HS-27A (cell line): Measurements from ENCODE around the gene KHDRBS1.
A peak's percentile ranks its signal among the peaks of the same experiment; 100 is the strongest.
"Not testable (repeated sequence)": the region's sequence is repeated elsewhere in the genome, so short reads cannot be mapped to it uniquely, and the experiment has no call there.

Experiments used
- DNase-seq: peaks from one replicate; pipeline ENCODE4 v3.0.0-alpha.2; 2012; ENCODE audit warnings: low read depth, missing footprints

KHDRBS1 gene

DNA sequence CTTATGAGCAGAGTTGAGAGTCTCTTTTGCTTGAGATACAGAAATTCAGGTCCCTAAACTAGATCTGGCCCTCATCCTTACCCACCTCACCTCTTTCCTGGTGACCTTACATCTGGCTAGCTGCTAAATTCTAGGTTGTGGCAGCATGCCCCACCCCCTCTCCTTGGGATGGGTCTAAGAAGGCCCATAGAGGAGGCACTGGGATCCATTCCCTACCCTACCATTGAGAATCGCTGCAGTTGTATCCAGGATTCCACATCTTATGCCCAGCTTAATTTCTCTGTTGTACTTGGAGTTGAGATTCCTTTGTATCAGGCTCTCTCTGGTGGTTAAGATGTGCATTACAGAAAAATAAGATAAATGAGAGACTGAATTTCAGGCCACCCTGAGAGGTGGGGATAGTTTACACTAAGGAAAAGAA lies 49.6 kb downstream of the KHDRBS1 start:
- DNase-seq, result no peak

DNA sequence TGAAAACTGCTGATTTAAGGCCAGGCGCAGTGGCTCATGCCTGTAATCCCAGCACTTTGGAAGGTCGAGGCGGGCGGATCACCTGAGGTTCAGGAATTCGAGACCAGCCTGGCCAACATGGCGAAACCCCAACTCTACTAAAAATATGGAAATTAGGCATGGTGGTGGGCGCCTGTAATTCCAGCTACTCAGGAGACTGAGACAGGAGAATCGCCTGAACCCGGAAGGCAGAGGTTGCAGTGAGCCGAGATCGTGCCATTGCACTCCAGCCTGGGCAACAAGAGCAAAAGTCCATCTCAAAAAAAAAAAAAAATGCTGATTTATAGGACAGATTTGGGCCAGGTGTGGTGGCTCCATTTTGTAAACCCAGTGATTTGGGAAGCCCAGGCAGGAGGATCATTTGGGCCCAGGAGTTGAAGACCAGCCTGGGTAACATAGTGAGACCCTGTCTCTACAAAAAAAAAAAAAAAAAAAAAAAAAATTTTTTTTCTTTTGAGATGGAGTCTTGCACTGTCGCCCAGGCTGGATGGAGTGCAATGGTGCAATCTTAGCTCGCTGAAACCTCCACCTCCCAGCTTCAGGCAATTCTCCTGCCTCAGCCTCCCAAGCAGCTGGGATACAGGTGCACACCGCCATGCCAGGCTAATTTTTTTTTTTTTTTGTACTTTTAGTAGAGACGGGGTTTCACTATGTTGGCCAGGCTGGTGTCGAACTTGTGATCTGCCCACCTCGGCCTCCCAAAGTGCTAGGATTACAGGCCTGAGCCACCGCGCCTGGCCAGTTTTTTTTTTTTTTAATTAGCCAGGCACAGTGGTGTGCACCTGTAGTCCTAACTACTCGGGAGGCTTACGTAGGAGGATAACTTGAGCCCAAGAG lies 52.2 kb downstream of the KHDRBS1 start:
- DNase-seq, result not testable (repeated sequence)

DNA sequence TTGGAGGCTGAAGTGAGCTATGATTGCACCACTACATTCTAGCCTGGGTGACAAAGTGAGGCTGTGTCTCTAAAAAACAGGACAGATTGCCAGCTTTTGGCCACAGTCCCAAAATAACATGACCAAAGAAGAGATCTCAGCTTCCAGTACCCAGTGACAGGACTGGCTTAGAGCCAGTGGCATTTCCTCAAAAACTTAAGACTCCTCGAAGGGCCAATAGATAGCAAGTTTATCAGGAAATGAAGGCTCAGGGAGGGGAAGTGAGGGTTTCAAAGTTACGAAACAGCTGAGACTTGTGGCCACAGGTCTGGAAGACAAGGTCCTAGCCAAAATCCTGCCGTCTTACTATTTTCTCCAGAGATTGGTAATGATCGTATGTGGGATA lies 52.8 kb downstream of the KHDRBS1 start:
- DNase-seq, result peak; percentile 94

DNA sequence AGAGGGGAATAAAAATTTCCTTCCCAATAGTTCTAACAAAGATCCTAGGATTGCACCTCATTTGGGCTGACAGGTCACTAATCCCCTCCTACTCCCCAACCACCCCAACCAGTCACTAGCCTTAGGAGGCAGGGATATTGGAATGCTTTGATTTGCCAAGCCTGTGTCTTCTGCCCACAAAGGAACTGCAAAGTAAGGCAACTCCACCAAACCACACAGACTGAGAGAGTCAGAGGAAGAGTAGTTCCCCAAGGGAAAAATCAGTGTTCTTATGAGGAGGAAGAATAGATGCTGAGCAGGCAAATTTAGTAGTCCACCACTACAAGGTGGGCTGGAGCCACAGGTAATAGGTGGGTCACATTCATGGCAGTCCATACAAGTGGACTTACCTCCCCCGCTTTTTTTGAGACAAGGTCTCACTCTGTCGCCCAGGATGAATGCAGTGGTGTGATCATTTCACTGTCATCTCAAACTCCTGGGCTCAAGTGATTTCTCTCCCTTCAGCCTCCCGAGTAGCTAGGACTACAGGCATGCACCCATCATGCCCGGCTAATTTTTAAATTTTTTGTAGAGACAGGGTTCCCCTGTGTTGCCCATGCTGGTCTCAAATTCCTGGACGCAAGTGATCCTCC lies 55.4 kb downstream of the KHDRBS1 start:
- DNase-seq, result no peak

DNA sequence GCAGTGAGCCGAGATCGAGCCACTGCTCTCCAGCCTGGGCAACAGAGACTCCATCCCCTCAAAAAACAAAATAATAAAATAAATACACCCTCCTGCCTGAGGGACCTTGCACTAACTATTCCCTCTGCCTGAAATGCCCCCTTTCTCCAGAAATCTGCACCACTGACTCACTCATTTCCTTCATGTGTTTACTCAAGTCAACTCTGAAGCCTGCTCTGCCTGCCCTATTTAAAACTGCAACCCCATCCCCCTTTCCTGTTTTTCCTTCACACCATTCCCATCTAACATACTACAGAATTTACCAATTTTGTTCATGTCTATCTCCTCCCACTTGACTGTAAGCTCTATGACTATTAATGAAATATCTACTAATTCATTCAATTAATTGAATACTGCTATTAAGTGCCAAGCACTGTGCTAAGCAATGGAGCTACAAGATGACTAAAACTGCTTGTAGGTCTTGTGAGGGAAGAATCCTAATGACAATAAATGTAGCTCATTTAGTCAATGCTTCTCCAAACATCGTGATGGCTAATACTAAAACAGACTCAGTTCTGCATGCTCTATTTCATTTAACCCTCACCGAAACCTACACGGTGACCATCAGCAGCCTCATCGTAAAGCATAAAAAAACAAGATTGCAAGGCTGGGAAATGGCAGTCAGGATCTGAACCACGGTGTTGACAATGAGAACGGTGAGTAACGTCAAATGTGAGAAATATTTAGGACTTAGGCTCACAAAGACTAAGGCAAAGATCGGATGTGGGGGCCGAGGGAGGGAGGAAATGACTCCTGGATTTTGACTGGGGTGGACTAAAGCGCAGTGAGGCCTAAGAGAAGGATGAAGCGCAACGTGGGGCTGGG lies 58.3 kb downstream of the KHDRBS1 start:
- no peak for DNase-seq

DNA sequence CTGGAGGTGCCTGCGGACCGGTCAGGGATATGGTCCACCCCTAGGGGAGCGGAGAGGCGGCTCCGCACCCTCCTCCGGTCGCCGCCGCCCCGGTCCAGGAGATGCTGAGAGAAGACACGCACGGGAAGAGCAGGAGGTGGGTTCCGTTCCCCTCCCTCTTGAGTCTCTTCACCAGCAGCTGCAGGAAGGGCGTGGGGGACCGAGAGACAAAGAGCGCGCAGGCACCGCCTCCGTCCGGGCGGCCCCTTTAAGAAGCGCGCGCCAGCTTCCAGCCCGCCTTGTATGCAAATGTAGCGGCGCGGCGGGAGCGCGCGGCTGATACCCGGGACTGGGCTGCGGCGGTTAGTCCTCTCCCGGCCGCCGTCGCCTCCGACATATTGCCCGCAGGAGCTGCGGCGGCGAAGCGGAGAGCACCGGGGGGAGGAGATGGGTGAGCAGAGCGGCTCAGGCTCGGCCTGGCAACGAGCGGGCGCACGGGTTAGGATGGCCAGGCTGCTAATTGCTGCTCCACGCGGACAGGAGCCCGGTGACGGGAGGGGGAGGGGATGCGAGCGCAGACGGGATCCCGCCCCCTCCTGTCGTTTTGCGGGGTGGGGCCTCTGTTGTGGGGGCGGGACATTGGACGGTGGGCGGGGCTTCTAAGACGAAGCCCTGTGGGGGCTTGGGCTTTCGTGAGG lies 59.1 kb downstream of the KHDRBS1 start, which contains the start of gene TMEM39B:
Gene TMEM39B (plus strand): TSS at position 318 of the 677 bp plus-strand sequence. CDS start 109 bp downstream, at position 427.
- peak; percentile 90 for DNase-seq

DNA sequence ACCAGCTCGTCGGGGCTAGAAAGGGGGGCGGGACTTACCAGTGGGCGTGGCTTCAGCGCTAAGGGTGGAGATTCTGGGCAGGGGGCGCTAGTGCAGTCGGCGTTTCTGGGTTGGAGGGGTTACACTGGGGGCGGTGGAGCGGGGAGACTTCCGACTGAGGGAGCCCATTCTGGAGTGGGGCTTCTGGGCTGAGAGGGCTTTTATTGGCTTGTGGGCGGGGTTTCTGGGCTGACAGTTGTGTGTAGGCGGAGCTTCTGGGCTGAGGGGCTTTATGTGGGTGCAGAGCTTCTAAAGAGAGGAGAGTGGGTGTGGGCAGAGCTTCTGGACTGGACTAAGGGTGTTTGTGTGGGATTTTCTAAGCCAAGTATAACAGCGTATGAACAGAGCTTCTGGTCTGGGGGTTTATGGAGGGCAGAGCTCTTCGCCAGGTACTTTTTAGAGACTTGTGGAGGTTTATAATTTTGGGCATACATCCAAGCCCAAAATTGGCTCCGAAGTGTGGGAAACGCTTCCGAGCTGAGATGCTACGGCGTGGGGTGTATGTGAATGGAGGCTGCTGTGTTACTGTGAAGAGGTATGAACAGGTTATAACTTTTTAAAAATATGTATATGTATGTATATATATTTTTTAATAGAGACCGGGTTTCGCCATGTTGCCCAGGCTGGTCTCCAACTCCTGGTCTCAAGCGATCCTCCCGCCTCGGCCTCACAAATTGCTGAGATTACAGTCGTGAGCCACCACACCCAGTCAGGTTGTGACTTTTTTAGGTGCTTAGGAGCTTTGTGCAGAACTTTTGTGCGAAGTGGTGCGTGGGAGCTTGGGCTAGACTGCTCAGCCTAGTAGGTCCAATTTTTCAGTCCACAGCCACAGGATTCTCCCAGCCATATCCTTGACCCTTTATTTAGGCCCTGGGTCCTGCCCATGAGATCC lies 59.9 kb downstream of the KHDRBS1 start:
- DNase-seq, result no peak

DNA sequence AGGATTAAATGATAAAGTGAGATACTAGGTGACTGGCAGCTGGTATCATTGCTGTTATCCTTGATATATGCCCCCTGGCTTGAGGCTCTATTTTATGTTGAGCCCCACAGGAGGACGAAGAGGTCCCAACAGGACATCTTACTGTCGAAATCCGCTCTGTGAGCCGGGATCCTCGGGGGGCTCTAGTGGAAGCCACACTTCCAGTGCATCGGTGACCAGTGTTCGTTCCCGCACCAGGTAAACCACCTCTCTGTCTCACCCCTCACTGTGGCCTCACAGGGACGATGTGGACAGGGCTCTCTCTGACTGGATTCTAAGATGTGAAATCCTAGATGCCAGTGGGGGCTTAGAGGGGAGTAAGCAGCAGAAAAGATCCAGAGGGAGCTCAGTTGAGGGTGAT lies 61.2 kb downstream of the KHDRBS1 start:
- DNase-seq, result no peak

DNA sequence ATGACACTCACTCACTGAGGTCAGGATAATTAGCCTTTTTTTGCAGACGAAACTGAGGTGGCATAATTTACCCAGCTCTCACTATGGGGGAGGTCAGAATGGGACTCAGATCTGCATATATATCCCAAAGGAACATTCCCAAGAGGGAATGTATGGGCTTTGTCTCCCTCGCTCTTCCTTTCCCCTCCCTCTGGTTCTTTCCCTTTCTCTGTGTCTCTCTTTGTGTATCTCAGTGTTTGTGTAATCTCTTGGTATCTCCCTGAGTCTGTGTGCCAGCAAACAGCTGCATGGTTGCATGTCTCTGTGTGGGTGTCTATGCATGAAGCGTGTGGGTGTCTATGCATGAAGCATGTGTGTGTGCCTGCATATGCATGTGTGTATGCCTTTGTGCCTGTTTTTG lies 63.8 kb downstream of the KHDRBS1 start:
- no peak for DNase-seq

DNA sequence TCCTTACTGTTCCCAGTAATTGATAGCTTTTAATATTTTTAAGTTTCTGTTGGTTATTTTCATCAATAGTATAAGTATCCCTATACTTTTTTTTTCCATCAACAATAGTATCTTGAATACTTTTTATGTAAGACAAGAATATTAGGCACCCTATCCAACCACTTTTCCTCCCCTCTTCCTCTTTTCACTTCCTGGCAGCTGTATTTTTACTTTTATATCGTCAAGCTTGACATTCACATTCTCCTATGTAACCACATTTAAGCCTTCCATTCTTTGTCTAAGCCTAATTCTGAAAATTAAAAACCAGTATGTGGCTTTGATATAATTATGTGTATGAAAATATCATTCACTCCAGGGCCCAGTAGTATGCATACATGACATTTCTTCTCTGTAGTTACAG lies 68.4 kb downstream of the KHDRBS1 start:
- DNase-seq, result no peak

DNA sequence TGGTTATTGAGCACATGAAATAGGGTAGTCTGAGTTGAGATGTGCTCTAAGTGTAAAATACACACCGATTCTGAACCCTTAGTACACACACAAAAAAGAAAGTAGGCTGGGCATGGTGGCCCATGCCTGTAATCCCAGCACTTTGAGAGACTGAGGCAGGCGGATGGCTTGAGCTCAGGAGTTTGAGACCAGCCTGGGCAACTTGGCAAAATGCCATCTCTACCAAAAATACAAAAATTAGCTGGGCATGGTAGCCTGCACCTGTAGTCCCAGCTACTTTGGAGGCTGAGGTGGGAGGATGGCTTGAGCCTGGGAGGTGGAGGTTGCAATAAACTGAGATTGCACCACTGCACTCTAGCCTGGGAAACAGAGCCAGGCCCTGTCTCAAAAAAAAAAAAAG lies 72.7 kb downstream of the KHDRBS1 start:
- not testable (repeated sequence) for DNase-seq

DNA sequence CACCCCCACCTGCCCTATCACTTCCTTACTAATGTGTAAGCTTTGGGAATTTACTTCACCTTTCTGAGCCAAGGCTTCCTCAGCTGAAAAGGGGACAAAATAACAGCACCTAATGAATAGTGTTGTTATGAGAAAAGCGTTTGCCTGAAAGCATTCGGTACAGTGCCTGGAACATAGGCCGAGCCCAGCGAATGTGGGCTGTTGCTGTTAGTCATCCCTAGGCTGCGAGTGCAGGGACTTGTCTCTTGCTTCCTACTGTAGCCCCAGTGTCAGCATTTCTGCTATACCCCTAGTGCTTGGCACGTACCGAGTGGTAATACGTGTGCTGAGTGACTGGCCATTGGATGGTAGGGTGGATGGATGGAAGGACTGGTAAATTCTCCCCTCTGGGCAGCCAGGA lies 77.5 kb downstream of the KHDRBS1 start:
- DNase-seq, result no peak

DNA sequence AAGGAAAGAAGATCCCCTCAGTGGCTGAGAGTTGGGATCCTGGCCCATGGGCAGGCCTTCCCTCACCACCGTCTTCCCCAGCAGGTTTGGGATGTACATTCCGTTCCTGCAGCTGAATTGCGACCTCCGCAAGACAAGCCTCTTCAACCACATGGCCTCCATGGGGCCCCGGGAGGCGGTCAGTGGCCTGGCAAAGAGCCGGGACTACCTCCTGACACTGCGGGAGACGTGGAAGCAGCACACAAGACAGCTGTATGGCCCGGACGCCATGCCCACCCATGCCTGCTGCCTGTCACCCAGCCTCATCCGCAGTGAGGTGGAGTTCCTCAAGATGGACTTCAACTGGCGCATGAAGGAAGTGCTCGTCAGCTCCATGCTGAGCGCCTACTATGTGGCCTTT lies 77.9 kb downstream of the KHDRBS1 start:
- no peak for DNase-seq
